ENCODE measurements around the gene USP51.
"Not testable (repeated sequence)": the region's sequence is repeated elsewhere in the genome, so short reads cannot be mapped to it uniquely, and the experiment has no call there.

Gene USP51

GRCh38 chrX:55490974-55491373, 1.3 kb upstream of the USP51 start:
- Histone ChIP-seq H3K27ac (no peak overlapping the region), H4K20me1 (no peaks in the 10 kb centered on the region), H3K4me2 (peak overlapping the region in 5 of 11 experiments; percentile 16 to 66 (median 26); a peak in 2 of 22 replicates), H3K4me1 (peaks cover 0 to 17% (median 13%) of the 10 kb centered on the region in 10 experiments; a peak in 13 of 20 replicates), H3K9me3 (replicated peaks in 1 of 11) (0 out of 22 replicates have a peak, but pooled peaks cover 0 to 10% (median 0%) of the 10 kb centered on the region in 11 experiments), H3K36me3 (no peaks in the 10 kb centered on the region), H3K4me3 (no peak overlapping the region), H3K9ac (no peak overlapping the region), H3K27me3 (peaks cover 19 to 42% (median 36%) of the 10 kb centered on the region in 11 experiments; a peak in 19 of 22 replicates)
- TF ChIP-seq Cebpa-rat (IDR thresholded peaks at IDR 0.05) = no peak

GRCh38 chrX:55490121-55490520, 473 bp upstream of the USP51 start:
- Histone ChIP-seq H3K27me3 (peaks cover 20 to 44% (median 37%) of the 10 kb centered on the region in 11 experiments; a peak in 19 of 22 replicates), H3K4me1 (peaks cover 0 to 17% (median 13%) of the 10 kb centered on the region in 10 experiments; a peak in 13 of 20 replicates), H3K27ac (peak overlapping the region; percentile 77 to 96 (median 82); a peak in 20 of 22 replicates), H3K9me3 (replicated peaks in 1 of 11) (0 out of 22 replicates have a peak, but pooled peaks cover 0 to 10% (median 0%) of the 10 kb centered on the region in 11 experiments), H4K20me1 (no peaks in the 10 kb centered on the region), H3K36me3 (no peaks in the 10 kb centered on the region), H3K4me3 (peak overlapping the region; percentile 64 to 77 (median 71)), H3K9ac (peak overlapping the region; percentile 74 to 94 (median 83)), H3K4me2 (peak overlapping the region; percentile 54 to 74 (median 67))
- no peak for TF ChIP-seq Cebpa-rat (IDR thresholded peaks at IDR 0.05)

GRCh38 chrX:55488593-55489313, 895 bp downstream of the USP51 start:
- Histone ChIP-seq H3K9ac (peak overlapping the region; percentile 74 to 94 (median 83)), H3K9me3 (replicated peaks in 1 of 11) (0 out of 22 replicates have a peak, but pooled peaks cover 0 to 10% (median 0%) of the 10 kb centered on the region in 11 experiments), H3K36me3 (no peaks in the 10 kb centered on the region), H3K4me2 (peak overlapping the region; percentile 54 to 74 (median 67); a peak in 21 of 22 replicates), H3K27me3 (peaks cover 34 to 57% (median 51%) of the 10 kb centered on the region in 11 experiments; a peak in 20 of 22 replicates), H3K27ac (peak overlapping the region; percentile 77 to 96 (median 82)), H3K4me3 (peak overlapping the region; percentile 64 to 77 (median 71)), H3K4me1 (peaks cover 0 to 17% (median 13%) of the 10 kb centered on the region in 10 experiments; a peak in 13 of 20 replicates), H4K20me1 (no peaks in the 10 kb centered on the region; a peak in 1 of 22 replicates)
- no peak for TF ChIP-seq Cebpa-rat (IDR thresholded peaks at IDR 0.05)

- no peaks in the 10 kb centered on the region for H3K36me3 ChIP-seq
- peak overlapping the region in 9 of 11 experiments; percentile 38 to 86 (median 80); a peak in 14 of 22 replicates for H3K27ac ChIP-seq
- 0 out of 22 replicates have a peak, but pooled peaks cover 0 to 10% (median 0%) of the 10 kb centered on the region in 11 experiments for H3K9me3 ChIP-seq (replicated peaks in 1 of 11)
- peaks cover 39 to 64% (median 58%) of the 10 kb centered on the region in 11 experiments; a peak in 21 of 22 replicates for H3K27me3 ChIP-seq
- H4K20me1 ChIP-seq = no peaks in the 10 kb centered on the region; a peak in 1 of 22 replicates
- H3K4me2 ChIP-seq = peak overlapping the region; percentile 41 to 74 (median 56); a peak in 18 of 22 replicates
- no peak for TF ChIP-seq Cebpa-rat (IDR thresholded peaks at IDR 0.05)
- H3K4me1 ChIP-seq = peaks cover 0 to 17% (median 13%) of the 10 kb centered on the region in 10 experiments; a peak in 13 of 20 replicates
- peak overlapping the region; percentile 27 to 94 (median 82); a peak in 18 of 22 replicates for H3K9ac ChIP-seq
- peak overlapping the region; percentile 64 to 77 (median 71) for H3K4me3 ChIP-seq
These were observed 1.5 kb downstream of the USP51 start for GRCh38 chrX:55488006-55488592.

DNA sequence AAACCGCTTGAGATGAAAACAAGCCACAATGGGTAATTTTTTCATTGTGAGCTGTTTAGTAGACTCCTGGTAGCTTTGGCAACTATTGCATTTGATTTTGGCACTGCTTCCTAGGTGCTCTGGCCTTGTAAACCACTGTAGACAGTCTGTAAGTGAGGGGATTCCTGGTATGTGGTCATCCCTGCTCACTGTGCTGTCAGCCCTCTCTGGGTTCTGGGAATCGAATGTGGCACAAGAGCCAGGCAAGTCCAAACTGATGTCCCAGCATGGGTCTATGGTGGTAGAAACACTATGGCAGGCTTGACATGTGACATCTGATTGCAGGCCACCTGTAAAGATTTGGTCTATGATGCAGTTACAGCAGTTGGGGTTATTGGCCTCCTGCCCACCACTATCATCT, 2.5 kb downstream of the USP51 start:
- Histone ChIP-seq H3K4me2 (no peak overlapping the region), H3K27ac (no peak overlapping the region), H3K9me3 (replicated peaks in 1 of 11) (0 out of 22 replicates have a peak, but pooled peaks cover 0 to 10% (median 0%) of the 10 kb centered on the region in 11 experiments), H3K4me3 (no peak overlapping the region), H3K4me1 (peaks cover 0 to 17% (median 13%) of the 10 kb centered on the region in 10 experiments; a peak in 13 of 20 replicates), H4K20me1 (no peaks in the 10 kb centered on the region; a peak in 1 of 22 replicates), H3K36me3 (no peaks in the 10 kb centered on the region), H3K9ac (no peak overlapping the region), H3K27me3 (peaks cover 43 to 71% (median 63%) of the 10 kb centered on the region in 11 experiments)
- TF ChIP-seq Cebpa-rat (IDR thresholded peaks at IDR 0.05) = no peak

DNA sequence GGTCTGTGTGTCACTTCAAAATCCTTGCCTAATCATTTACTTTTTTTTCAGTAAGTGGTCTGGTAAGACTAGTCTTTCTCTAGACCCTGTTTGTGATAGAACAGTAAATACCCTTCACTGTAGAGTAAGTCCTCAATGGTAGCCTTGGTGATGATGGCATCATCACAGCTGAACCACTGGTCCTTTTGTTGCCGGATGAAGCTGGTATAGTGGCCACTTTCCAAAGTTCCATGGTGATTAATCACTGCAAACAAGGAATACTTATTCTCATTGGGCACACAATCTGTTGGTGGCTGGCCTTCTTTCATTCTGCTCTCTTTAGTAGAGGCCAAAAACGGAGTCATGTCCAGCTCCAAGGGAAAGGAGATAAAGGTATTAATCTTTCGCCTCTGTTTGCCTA, 2.9 kb downstream of the USP51 start:
- Histone ChIP-seq H3K4me3 (no peak overlapping the region), H3K9ac (no peak overlapping the region), H3K36me3 (no peaks in the 10 kb centered on the region), H3K27me3 (peaks cover 43 to 71% (median 63%) of the 10 kb centered on the region in 11 experiments), H4K20me1 (no peaks in the 10 kb centered on the region; a peak in 1 of 22 replicates), H3K9me3 (replicated peaks in 1 of 11) (0 out of 22 replicates have a peak, but pooled peaks cover 0 to 10% (median 0%) of the 10 kb centered on the region in 11 experiments), H3K4me2 (no peak overlapping the region), H3K4me1 (peaks cover 0 to 17% (median 13%) of the 10 kb centered on the region in 10 experiments; a peak in 13 of 20 replicates), H3K27ac (no peak overlapping the region)
- no peak for TF ChIP-seq Cebpa-rat (IDR thresholded peaks at IDR 0.05)

GRCh38 chrX:55484948-55485347, 4.7 kb downstream of the USP51 start:
- 0 out of 22 replicates have a peak, but pooled peaks cover 0 to 10% (median 0%) of the 10 kb centered on the region in 11 experiments for H3K9me3 ChIP-seq (replicated peaks in 1 of 11)
- peaks cover 0 to 6% (median 1%) of the 10 kb centered on the region in 10 experiments; a peak in 11 of 20 replicates for H3K4me1 ChIP-seq
- no peak overlapping the region for H3K27ac ChIP-seq
- no peak overlapping the region for H3K4me2 ChIP-seq
- no peak for TF ChIP-seq Cebpa-rat (IDR thresholded peaks at IDR 0.05)
- no peak overlapping the region for H3K9ac ChIP-seq
- peaks cover 54 to 74% (median 67%) of the 10 kb centered on the region in 11 experiments for H3K27me3 ChIP-seq
- H4K20me1 ChIP-seq = no peaks in the 10 kb centered on the region; a peak in 1 of 22 replicates
- no peak overlapping the region for H3K4me3 ChIP-seq
- no peaks in the 10 kb centered on the region for H3K36me3 ChIP-seq

DNA sequence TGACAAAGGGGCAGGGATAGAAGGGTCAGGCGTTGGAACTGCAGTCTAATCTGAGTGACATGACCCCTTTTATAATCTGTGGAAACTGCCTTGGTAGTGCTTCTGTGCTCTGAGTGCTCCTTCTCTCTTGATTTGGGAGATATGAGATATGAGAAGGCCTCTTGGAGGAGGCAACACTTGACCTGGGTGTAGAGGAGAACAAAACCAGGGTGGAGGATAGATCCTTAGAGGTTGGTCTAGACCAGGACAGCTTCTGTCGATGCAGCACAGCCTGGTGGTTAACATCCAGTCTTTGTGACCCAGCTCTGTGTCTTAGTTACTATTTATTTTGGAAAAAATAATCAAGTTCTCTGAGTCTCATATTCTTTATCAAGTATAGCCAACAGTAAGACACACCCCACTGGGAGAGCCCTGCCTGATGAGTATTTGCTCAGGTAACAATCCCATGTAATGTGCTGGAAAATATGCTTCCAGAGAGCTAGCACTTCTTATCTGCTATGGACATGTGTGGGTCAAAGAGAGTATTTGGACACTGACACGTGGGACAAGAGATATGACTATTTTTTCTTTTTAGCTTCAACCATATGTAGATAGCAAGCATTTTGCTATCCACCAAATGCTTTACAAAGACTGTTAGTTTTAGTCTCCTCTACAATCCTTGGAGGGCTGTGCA, 9.1 kb downstream of the USP51 start:
- no peak overlapping the region for H3K4me2 ChIP-seq
- peaks cover 47 to 55% (median 54%) of the 10 kb centered on the region in 11 experiments for H3K27me3 ChIP-seq
- no peak overlapping the region for H3K4me3 ChIP-seq
- H3K9ac ChIP-seq = no peak overlapping the region
- H3K9me3 ChIP-seq (replicated peaks in 1 of 11) = no peaks in the 10 kb centered on the region
- H4K20me1 ChIP-seq = no peaks in the 10 kb centered on the region; a peak in 1 of 22 replicates
- no peak overlapping the region for H3K27ac ChIP-seq
- no peaks in the 10 kb centered on the region for H3K36me3 ChIP-seq
- H3K4me1 ChIP-seq = 0 out of 20 replicates have a peak, but pooled peaks cover 0 to 6% (median 0%) of the 10 kb centered on the region in 10 experiments
- no peak for TF ChIP-seq Cebpa-rat (IDR thresholded peaks at IDR 0.05)

GRCh38 chrX:55479956-55480355, 9.7 kb downstream of the USP51 start:
- not testable (repeated sequence) for H3K4me2 ChIP-seq; H3K9me3 ChIP-seq (replicated peaks in 1 of 11); H3K36me3 ChIP-seq; H3K4me1 ChIP-seq; H4K20me1 ChIP-seq; H3K4me3 ChIP-seq; H3K9ac ChIP-seq; H3K27ac ChIP-seq
- H3K27me3 ChIP-seq = peaks cover 44 to 51% (median 51%) of the 10 kb centered on the region in 11 experiments

DNA sequence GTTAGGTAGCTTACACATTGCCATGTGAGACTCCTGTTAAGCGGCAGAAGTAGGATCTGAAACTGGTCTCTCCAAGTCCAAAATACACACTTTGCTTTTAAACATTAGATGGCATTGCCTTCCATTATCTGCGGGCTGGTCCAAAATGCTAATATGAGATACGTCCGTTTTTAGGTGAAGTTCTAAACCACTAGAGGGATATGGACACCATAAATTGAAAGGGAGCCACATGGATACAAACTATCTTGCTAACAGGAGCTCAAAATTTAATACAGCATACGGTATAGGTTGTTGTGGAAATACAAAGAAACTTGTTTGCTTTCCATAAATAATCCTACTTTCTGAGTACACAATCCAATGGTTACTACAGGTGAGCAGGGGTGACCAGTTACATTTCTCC, 23.9 kb downstream of the USP51 start:
- H3K9ac ChIP-seq; H3K27me3 ChIP-seq; H3K4me1 ChIP-seq; H3K4me2 ChIP-seq; H3K9me3 ChIP-seq (replicated peaks in 1 of 11); H4K20me1 ChIP-seq; H3K4me3 ChIP-seq; H3K36me3 ChIP-seq; H3K27ac ChIP-seq: not testable (repeated sequence)

- H3K4me1 ChIP-seq; H4K20me1 ChIP-seq; H3K9me3 ChIP-seq (replicated peaks in 1 of 11); H3K36me3 ChIP-seq; H3K4me2 ChIP-seq; H3K27ac ChIP-seq; H3K4me3 ChIP-seq; H3K27me3 ChIP-seq; H3K9ac ChIP-seq: not testable (repeated sequence)
These were observed 24.5 kb downstream of the USP51 start for GRCh38 chrX:55465108-55465507.

- not testable (repeated sequence) for H3K36me3 ChIP-seq; H3K9me3 ChIP-seq (replicated peaks in 1 of 11); H3K27me3 ChIP-seq; H3K27ac ChIP-seq; H3K9ac ChIP-seq; H3K4me1 ChIP-seq; H3K4me3 ChIP-seq; H4K20me1 ChIP-seq; H3K4me2 ChIP-seq
These were observed 25.6 kb downstream of the USP51 start for GRCh38 chrX:55464050-55464449.
